Right atrium auricular region (tissue), 2 donors: Measurements from ENCODE around the gene GART. TPM values are rescaled to one million over a fixed set of nuclear protein-coding genes. Genes with fewer than 3 reads are reported as not detected.

ENCODE experiments used
- DNase-seq: peaks from one replicate; pipeline ENCODE4 v3.0.0-alpha.2; 2019; ENCODE audit warnings: low spot score
- H3K27ac ChIP-seq, 2 donors: fragments of 200-600 bp; sonication (generic); 1 replicate in 1 of 2; 2 replicates in 1 of 2; pipeline ENCODE4 v1.5.1; 2016 to 2019
- H3K27me3 ChIP-seq, 2 donors: fragments of 200-600 bp; sonication (generic); one replicate each; pipeline versions ENCODE4 v1.5.1 to v1.6.0; 2017 to 2019
- H3K36me3 ChIP-seq: fragments of 200-600 bp; sonication (generic); one replicate; pipeline ENCODE4 v1.5.1; 2016
- H3K4me1 ChIP-seq, 2 donors: fragments of 200-600 bp; sonication (generic); one replicate each; pipeline versions ENCODE4 v1.5.1 to v1.6.0; 2017 to 2019
- H3K4me3 ChIP-seq, 2 donors: fragments of 200-600 bp; sonication (generic); 1 replicate in 1 of 2; 2 replicates in 1 of 2; pipeline ENCODE4 v1.5.1; 2017 to 2019; ENCODE audit warnings: mild to moderate bottlenecking in 1 of 2, moderate library complexity in 1 of 2
- H3K9me3 ChIP-seq, 2 donors: fragments of 200-600 bp; sonication (generic); one replicate each; pipeline ENCODE4 v1.5.1; 2019
- total RNA-seq, 2 donors: library from RNA; depleted of rRNA; stranded (reverse); fragments of >200 nt; gene quantifications; one replicate each; pipeline ENCODE4 v1.1.0, GENCODE V29; 2016
- TF ChIP-seq, protein P1 (sequence below), 2 donors: fragments of 200-600 bp; sonication (generic); IDR thresholded peaks; one replicate each; pipeline ENCODE4 v1.5.1; 2019; ENCODE audit warnings: antibody characterized with exemption in 2 of 2

Gene GART
- total RNA-seq, 2 donors from 2014 or later = 29.7 to 32.5 TPM

DNA sequence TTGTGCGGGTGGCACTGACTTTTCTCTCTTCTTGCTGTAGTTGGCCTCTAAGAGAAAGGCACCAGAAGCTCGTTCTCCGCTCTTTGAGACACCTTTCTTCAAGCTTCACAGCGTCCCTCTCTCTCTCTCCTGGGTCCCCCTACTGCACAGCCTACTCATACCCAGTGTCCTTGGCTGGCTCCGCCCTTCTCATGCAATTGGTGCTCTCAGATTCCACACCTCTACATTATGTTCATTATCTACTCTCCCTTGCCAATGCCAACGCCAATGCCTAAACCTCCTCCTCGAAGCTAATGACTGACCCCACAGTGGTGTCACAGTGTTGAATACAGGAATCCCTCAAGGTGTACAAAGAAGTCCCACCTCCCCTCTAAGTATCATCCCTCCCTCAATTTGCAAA lies 45.6 kb downstream of the GART start:
- DNase-seq = no peak
- H3K27me3 ChIP-seq = no peaks in the 10 kb centered on the region
- peaks cover 0 to 4% of the 10 kb centered on the region in 2 donors for H3K4me1 ChIP-seq
- no peaks in the 10 kb centered on the region for H3K9me3 ChIP-seq
- TF ChIP-seq, protein P1, sequence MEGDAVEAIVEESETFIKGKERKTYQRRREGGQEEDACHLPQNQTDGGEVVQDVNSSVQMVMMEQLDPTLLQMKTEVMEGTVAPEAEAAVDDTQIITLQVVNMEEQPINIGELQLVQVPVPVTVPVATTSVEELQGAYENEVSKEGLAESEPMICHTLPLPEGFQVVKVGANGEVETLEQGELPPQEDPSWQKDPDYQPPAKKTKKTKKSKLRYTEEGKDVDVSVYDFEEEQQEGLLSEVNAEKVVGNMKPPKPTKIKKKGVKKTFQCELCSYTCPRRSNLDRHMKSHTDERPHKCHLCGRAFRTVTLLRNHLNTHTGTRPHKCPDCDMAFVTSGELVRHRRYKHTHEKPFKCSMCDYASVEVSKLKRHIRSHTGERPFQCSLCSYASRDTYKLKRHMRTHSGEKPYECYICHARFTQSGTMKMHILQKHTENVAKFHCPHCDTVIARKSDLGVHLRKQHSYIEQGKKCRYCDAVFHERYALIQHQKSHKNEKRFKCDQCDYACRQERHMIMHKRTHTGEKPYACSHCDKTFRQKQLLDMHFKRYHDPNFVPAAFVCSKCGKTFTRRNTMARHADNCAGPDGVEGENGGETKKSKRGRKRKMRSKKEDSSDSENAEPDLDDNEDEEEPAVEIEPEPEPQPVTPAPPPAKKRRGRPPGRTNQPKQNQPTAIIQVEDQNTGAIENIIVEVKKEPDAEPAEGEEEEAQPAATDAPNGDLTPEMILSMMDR (IDR thresholded peaks at IDR 0.05) = no peak
- no peak overlapping the region for H3K27ac ChIP-seq
- no peaks in the 10 kb centered on the region for H3K36me3 ChIP-seq
- no peak overlapping the region for H3K4me3 ChIP-seq

DNA sequence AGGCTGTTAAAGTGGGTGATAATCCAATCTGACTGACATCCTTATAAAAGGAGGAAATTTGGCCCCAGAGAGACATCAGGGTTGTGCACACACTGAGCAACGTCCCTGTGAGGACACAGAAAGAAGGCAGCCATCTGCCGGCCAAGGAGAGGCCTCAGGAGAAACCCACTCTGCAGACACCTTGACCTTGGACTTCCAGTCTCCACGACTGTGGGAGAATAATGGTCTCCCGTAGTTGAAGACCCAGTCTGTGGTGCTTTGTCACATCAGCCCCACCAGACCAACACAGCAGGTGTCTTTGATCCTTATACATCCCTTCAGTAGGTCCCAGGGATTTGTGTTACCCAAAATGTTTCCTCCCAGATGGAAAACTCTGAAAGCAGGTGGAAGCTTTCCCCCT lies 46.2 kb downstream of the GART start:
- H3K4me3 ChIP-seq = no peak overlapping the region
- H3K4me1 ChIP-seq = peaks cover 0 to 8% of the 10 kb centered on the region in 2 donors
- DNase-seq = no peak

DNA sequence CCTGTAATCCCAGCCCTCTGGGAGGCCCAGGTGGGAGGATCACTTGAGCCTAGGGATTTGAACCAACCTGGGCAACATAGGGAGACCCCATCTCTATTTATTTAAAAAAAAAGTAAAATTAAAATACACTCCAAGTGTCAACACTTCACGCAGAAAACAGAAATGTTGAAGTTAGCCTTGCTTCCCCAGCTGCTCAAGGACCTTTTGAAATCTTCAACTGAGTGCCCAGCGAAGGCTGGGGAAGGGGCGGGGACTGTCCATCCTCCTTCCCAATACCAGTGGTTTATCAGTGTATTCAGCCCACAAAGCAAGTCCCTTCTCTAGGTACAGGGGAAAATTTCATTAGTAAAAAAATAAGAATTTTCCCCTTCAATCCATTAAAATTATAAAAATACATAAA lies 48.2 kb downstream of the GART start:
- Histone ChIP-seq H3K4me1 (peaks cover 0 to 12% of the 10 kb centered on the region in 2 donors), H3K27me3 (no peaks in the 10 kb centered on the region), H3K27ac (no peak overlapping the region), H3K9me3 (no peaks in the 10 kb centered on the region), H3K36me3 (no peaks in the 10 kb centered on the region), H3K4me3 (no peak overlapping the region)
- TF ChIP-seq, protein P1 (IDR thresholded peaks at IDR 0.05) = no peak
- DNase-seq = no peak

More for the DNA sequence above, 46.2 kb downstream of the GART start:
- H3K27me3 ChIP-seq = no peaks in the 10 kb centered on the region
- TF ChIP-seq, protein P1 (IDR thresholded peaks at IDR 0.05) = no peak
- H3K9me3 ChIP-seq = no peaks in the 10 kb centered on the region
- H3K27ac ChIP-seq = no peak overlapping the region
- no peaks in the 10 kb centered on the region for H3K36me3 ChIP-seq

DNA sequence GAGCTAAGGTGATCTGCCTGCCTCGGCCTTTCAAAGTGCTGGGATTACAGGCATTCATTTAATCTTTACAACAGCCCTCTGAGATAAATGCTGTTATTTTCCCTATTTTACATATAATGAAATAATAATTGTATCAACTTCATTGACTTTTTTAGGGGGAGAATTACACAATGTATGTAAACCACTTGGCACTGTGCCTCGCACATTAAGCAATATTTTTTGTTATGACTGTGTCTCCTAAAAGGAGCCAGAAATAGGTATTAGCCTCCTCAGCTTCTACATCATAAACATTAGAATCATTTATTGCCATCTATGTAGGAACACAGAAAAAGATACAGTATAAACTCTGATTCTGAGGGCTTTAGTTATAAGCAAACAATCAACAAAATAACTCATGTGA lies 49.3 kb downstream of the GART start:
- TF ChIP-seq, protein P1 (IDR thresholded peaks at IDR 0.05) = no peak
- Histone ChIP-seq H3K27ac (no peak overlapping the region), H3K9me3 (no peaks in the 10 kb centered on the region), H3K4me3 (no peak overlapping the region), H3K27me3 (no peaks in the 10 kb centered on the region), H3K36me3 (no peaks in the 10 kb centered on the region), H3K4me1 (peaks cover 0 to 12% of the 10 kb centered on the region in 2 donors)
- DNase-seq = no peak

DNA sequence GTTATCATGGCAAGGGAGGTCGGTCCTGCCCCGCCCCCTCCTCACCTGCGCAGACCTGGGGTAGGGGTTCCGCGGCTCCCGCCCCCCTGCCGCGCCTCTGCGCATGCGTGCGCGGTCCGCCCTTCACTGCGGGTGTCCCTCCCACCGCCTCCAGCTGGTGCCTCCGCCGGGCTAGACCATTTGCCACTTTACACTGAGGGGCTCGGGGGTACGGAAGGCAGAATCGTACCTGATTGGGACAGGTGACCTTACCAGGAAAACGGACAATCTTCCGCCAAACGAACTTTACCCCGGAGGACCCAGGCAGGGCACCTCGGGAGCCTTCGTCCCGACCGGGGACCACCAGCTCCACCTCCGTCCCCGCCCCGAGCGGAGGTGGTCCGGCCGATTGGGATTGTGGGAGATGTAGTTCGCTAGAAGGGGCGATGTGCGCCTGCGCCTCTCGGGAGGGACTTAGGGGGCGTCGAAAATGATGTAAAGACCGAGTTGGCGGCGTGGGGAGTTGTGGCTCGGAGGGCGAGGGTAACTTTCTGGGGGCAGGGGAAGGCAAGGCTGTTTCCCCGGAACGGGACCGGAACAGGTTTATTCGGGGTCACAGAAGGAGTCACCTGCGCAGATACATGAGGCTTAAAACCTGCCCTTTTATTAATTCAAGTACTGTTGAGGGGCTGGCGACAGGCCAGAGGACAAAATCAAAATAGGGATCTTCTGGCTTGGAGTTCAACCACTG lies 50.4 kb downstream of the GART start, which contains the start of gene DNAJC28:
DNAJC28 (minus strand) TSS at position 344 of the 730 bp plus-strand sequence. CDS start 2,323 bp downstream, outside the sequence.
- H3K4me1 ChIP-seq = peaks cover 0 to 12% of the 10 kb centered on the region in 2 donors
- H3K36me3 ChIP-seq = no peaks in the 10 kb centered on the region
- peak; percentile 88 for DNase-seq
- peak within 1 kb of the TSS; percentile 77 to 89 for H3K27ac ChIP-seq
- no peaks in the 10 kb centered on the region for H3K27me3 ChIP-seq
- no peaks in the 10 kb centered on the region for H3K9me3 ChIP-seq
- peak within 1 kb of the TSS; percentile 50 to 66 for H3K4me3 ChIP-seq
- TF ChIP-seq, protein P1 (IDR thresholded peaks at IDR 0.05) = no peak
